ENCODE results near the gene NPR2. TPM values are rescaled to one million over a fixed set of nuclear protein-coding genes. Genes with fewer than 3 reads are reported as not detected.

NPR2 gene
- total and polyA plus RNA-seq, 7 experiments from 2014 or later: 1.0 to 22.2 (median 3.9) TPM

GRCh38 chr9:35847792-35848572 is 56.6 kb downstream of the NPR2 start:
- intact Hi-C loops (cut with micrococcal nuclease): no loop called here
- Mint-ChIP-seq H3K27me3 (peaks cover 0 to 9% (median 0%) of the 10 kb centered on the region in 5 donors), H3K27ac (no peak overlapping the region), H3K9me3 (no peaks in the 10 kb centered on the region), H3K36me3 (peaks cover 0 to 32% (median 6%) of the 10 kb centered on the region in 5 donors), H3K4me1 (peaks cover 14 to 29% (median 25%) of the 10 kb centered on the region in 7 donors), H3K4me3 (no peak overlapping the region)
- Histone ChIP-seq H3K9me3 (ENCODE audit: control insufficient read depth in 2 of 3, low read length in 3 of 3) (no peaks in the 10 kb centered on the region), H3K36me3 (ENCODE audit: control insufficient read depth in 2 of 3, insufficient read depth in 3 of 3, low read length in 3 of 3) (peaks cover 0 to 8% (median 0%) of the 10 kb centered on the region in 3 experiments), H3K27me3 (ENCODE audit: control insufficient read depth in 2 of 2, insufficient read depth in 2 of 2, low read length in 2 of 2) (no peaks in the 10 kb centered on the region), H3K27ac (ENCODE audit: low read depth, low read length) (no peak overlapping the region), H3K4me3 (ENCODE audit: low read length) (no peak overlapping the region), H3K4me1 (ENCODE audit: control insufficient read depth in 2 of 2, insufficient read depth in 2 of 2, low read length in 2 of 2) (peaks cover 0 to 19% of the 10 kb centered on the region in 2 donors)
- no peak for ATAC-seq
- no peak for DNase-seq
- ChIA-PET POLR2A (interaction anchor here (0.7 to 1.1 kb wide), 2 partner anchors 17 to 60 kb away, joined by 3 read pairs; no protein-coding TSS in a partner anchor), CTCF (no interaction called here)

- POLR2A ChIA-PET: no interaction called here
- Mint-ChIP-seq H3K4me1 (peaks cover 0 to 4% (median under 1%) of the 10 kb centered on the region in 7 donors), H3K36me3 (peaks cover 0 to 32% (median 6%) of the 10 kb centered on the region in 5 donors), H3K9me3 (no peaks in the 10 kb centered on the region), H3K4me3 (no peak overlapping the region), H3K27ac (peak overlapping the region in 1 of 9 donors; percentile 48), H3K27me3 (peaks cover 0 to 14% (median 0%) of the 10 kb centered on the region in 5 donors)
- H3K27me3 ChIP-seq (ENCODE audit: control insufficient read depth in 2 of 2, insufficient read depth in 2 of 2, low read length in 2 of 2): no peaks in the 10 kb centered on the region
- CTCF ChIA-PET: no interaction called here
- no peaks in the 10 kb centered on the region for H3K4me1 ChIP-seq (ENCODE audit: control insufficient read depth in 2 of 2, insufficient read depth in 2 of 2, low read length in 2 of 2)
- ATAC-seq (no peak), DNase-seq (no peak)
- H3K4me3 ChIP-seq (ENCODE audit: low read length): no peak overlapping the region
- H3K36me3 ChIP-seq (ENCODE audit: control insufficient read depth in 2 of 3, insufficient read depth in 3 of 3, low read length in 3 of 3): peaks cover 0 to under 1% (median 0%) of the 10 kb centered on the region in 3 experiments
- no peaks in the 10 kb centered on the region for H3K9me3 ChIP-seq (ENCODE audit: control insufficient read depth in 2 of 3, low read length in 3 of 3)
- H3K27ac ChIP-seq (ENCODE audit: low read depth, low read length): no peak overlapping the region
- intact Hi-C loops (cut with micrococcal nuclease): no loop called here
Observed at GRCh38 chr9:35852267-35852815, 61.0 kb downstream of the NPR2 start.

GRCh38 chr9:35852876-35853865 is 61.8 kb downstream of the NPR2 start:
- Mint-ChIP-seq H3K9me3 (no peaks in the 10 kb centered on the region), H3K4me3 (no peak overlapping the region), H3K4me1 (peaks cover 0 to 4% (median 0%) of the 10 kb centered on the region in 7 donors), H3K36me3 (peaks cover 0 to 24% (median 1%) of the 10 kb centered on the region in 5 donors), H3K27ac (peak overlapping the region in 1 of 9 donors; percentile 48), H3K27me3 (peaks cover 0 to 14% (median 0%) of the 10 kb centered on the region in 5 donors)
- POLR2A ChIA-PET: no interaction called here
- ATAC-seq (no peak), DNase-seq (no peak)
- CTCF ChIA-PET: no interaction called here
- no peaks in the 10 kb centered on the region for H3K9me3 ChIP-seq (ENCODE audit: control insufficient read depth in 2 of 3, low read length in 3 of 3)
- no peaks in the 10 kb centered on the region for H3K4me1 ChIP-seq (ENCODE audit: control insufficient read depth in 2 of 2, insufficient read depth in 2 of 2, low read length in 2 of 2)
- H3K27me3 ChIP-seq (ENCODE audit: control insufficient read depth in 2 of 2, insufficient read depth in 2 of 2, low read length in 2 of 2): no peaks in the 10 kb centered on the region
- H3K4me3 ChIP-seq (ENCODE audit: low read length): no peak overlapping the region
- no peaks in the 10 kb centered on the region for H3K36me3 ChIP-seq (ENCODE audit: control insufficient read depth in 2 of 3, insufficient read depth in 3 of 3, low read length in 3 of 3)
- intact Hi-C loops (cut with micrococcal nuclease): no loop called here
- H3K27ac ChIP-seq (ENCODE audit: low read depth, low read length): no peak overlapping the region

- Histone ChIP-seq H3K27me3 (ENCODE audit: control insufficient read depth in 2 of 2, insufficient read depth in 2 of 2, low read length in 2 of 2) (no peaks in the 10 kb centered on the region), H3K36me3 (ENCODE audit: control insufficient read depth in 2 of 3, insufficient read depth in 3 of 3, low read length in 3 of 3) (no peaks in the 10 kb centered on the region), H3K4me3 (ENCODE audit: low read length) (no peak overlapping the region), H3K9me3 (ENCODE audit: control insufficient read depth in 2 of 3, low read length in 3 of 3) (no peaks in the 10 kb centered on the region), H3K4me1 (ENCODE audit: control insufficient read depth in 2 of 2, insufficient read depth in 2 of 2, low read length in 2 of 2) (no peaks in the 10 kb centered on the region), H3K27ac (ENCODE audit: low read depth, low read length) (no peak overlapping the region)
- Mint-ChIP-seq H3K27me3 (peaks cover 0 to 14% (median 0%) of the 10 kb centered on the region in 5 donors), H3K4me1 (peaks cover 0 to 6% (median 3%) of the 10 kb centered on the region in 7 donors), H3K27ac (peak overlapping the region in 1 of 9 donors; percentile 51), H3K36me3 (peaks cover 0 to 16% (median 0%) of the 10 kb centered on the region in 5 donors), H3K9me3 (no peaks in the 10 kb centered on the region), H3K4me3 (no peak overlapping the region)
- DNase-seq (peak in 1 of 9 donors; percentile 13), ATAC-seq (no peak)
- CTCF ChIA-PET: no interaction called here
- intact Hi-C loops (cut with micrococcal nuclease): no loop called here
- POLR2A ChIA-PET: no interaction called here
Observed at GRCh38 chr9:35854091-35854762, 62.8 kb downstream of the NPR2 start.

- no peak overlapping the region for H3K27ac Mint-ChIP-seq
- H3K4me1 ChIP-seq (ENCODE audit: control insufficient read depth in 2 of 2, insufficient read depth in 2 of 2, low read length in 2 of 2): no peaks in the 10 kb centered on the region
- H3K9me3 ChIP-seq (ENCODE audit: control insufficient read depth in 2 of 3, low read length in 3 of 3): no peaks in the 10 kb centered on the region
- H3K4me3 Mint-ChIP-seq: no peak overlapping the region
- H3K36me3 Mint-ChIP-seq: peaks cover 0 to 8% (median 0%) of the 10 kb centered on the region in 5 donors
- ATAC-seq (no peak), DNase-seq (peak in 1 of 9 donors; percentile 10)
- H3K9me3 Mint-ChIP-seq: no peaks in the 10 kb centered on the region
- no peak overlapping the region for H3K4me3 ChIP-seq (ENCODE audit: low read length)
- intact Hi-C loops (cut with micrococcal nuclease): no loop called here
- POLR2A ChIA-PET: no interaction called here
- H3K4me1 Mint-ChIP-seq: peaks cover 0 to 9% (median 3%) of the 10 kb centered on the region in 7 donors
- CTCF ChIA-PET: no interaction called here
- H3K27ac ChIP-seq (ENCODE audit: low read depth, low read length): no peak overlapping the region
- peaks cover 0 to 16% (median 2%) of the 10 kb centered on the region in 5 donors for H3K27me3 Mint-ChIP-seq
- H3K27me3 ChIP-seq (ENCODE audit: control insufficient read depth in 2 of 2, insufficient read depth in 2 of 2, low read length in 2 of 2): no peaks in the 10 kb centered on the region
- no peaks in the 10 kb centered on the region for H3K36me3 ChIP-seq (ENCODE audit: control insufficient read depth in 2 of 3, insufficient read depth in 3 of 3, low read length in 3 of 3)
Observed at GRCh38 chr9:35856206-35856605, 64.8 kb downstream of the NPR2 start.

- Histone ChIP-seq H3K36me3 (ENCODE audit: control insufficient read depth in 2 of 3, insufficient read depth in 3 of 3, low read length in 3 of 3) (no peaks in the 10 kb centered on the region), H3K4me1 (ENCODE audit: control insufficient read depth in 2 of 2, insufficient read depth in 2 of 2, low read length in 2 of 2) (no peaks in the 10 kb centered on the region), H3K4me3 (ENCODE audit: low read length) (no peak overlapping the region), H3K27me3 (ENCODE audit: control insufficient read depth in 2 of 2, insufficient read depth in 2 of 2, low read length in 2 of 2) (no peaks in the 10 kb centered on the region), H3K27ac (ENCODE audit: low read depth, low read length) (no peak overlapping the region), H3K9me3 (ENCODE audit: control insufficient read depth in 2 of 3, low read length in 3 of 3) (no peaks in the 10 kb centered on the region)
- H3K36me3 Mint-ChIP-seq: peaks cover 0 to 8% (median 0%) of the 10 kb centered on the region in 5 donors
- H3K4me3 Mint-ChIP-seq: no peak overlapping the region
- ATAC-seq: no peak
- intact Hi-C loops (cut with micrococcal nuclease): no loop called here
- CTCF ChIA-PET: interaction anchor here (1.0 kb wide), 1 partner anchor 199 kb away, joined by 3 read pairs; the partner anchor contains the start of genes CCDC107 and RMRP
- peaks cover 0 to 13% (median 3%) of the 10 kb centered on the region in 7 donors for H3K4me1 Mint-ChIP-seq
- no peak overlapping the region for H3K27ac Mint-ChIP-seq
- POLR2A ChIA-PET: no interaction called here
- H3K27me3 Mint-ChIP-seq: peaks cover 0 to 18% (median 7%) of the 10 kb centered on the region in 5 donors
- DNase-seq: peak in 1 of 9 donors; percentile 4
- H3K9me3 Mint-ChIP-seq: no peaks in the 10 kb centered on the region
Observed at GRCh38 chr9:35856882-35857281, 65.5 kb downstream of the NPR2 start.
